RWPE2 (cell line): Measurements from ENCODE around the gene SLC19A1.

Source experiments
- ATAC-seq: fragments of 200-7000 bp; cut with Tn5 transposase; 3 replicates; pipeline ENCODE4 v1.9.1; 2021; ENCODE audit warnings: low read depth
- DNase-seq: peaks from one replicate; pipeline ENCODE4 v3.0.0-alpha.2; 2020; ENCODE audit warnings: low spot score
- H3K27ac ChIP-seq: fragments of 450-650 bp; 2 replicates; pipeline ENCODE4 v1.5.1; 2017; ENCODE audit warnings: mild to moderate bottlenecking; ENCODE audit not compliant: poor library complexity, severe bottlenecking
- H3K27me3 ChIP-seq: fragments of 250-450 bp; sonication (Bioruptor Pico); 2 replicates; pipeline ENCODE4 v1.5.1; 2021; ENCODE audit warnings: mild to moderate bottlenecking, moderate library complexity; ENCODE audit not compliant: insufficient read depth, poor library complexity, severe bottlenecking
- H3K36me3 ChIP-seq: fragments of 250-450 bp; sonication (Bioruptor Pico); 2 replicates; pipeline ENCODE4 v1.5.1; 2020; ENCODE audit warnings: low read depth, mild to moderate bottlenecking, moderate library complexity
- H3K4me1 ChIP-seq: fragments of 250-450 bp; sonication (Bioruptor Pico); 2 replicates; pipeline ENCODE4 v1.5.1; 2021; ENCODE audit warnings: mild to moderate bottlenecking, moderate library complexity; ENCODE audit not compliant: insufficient read depth, poor library complexity, severe bottlenecking
- H3K4me3 ChIP-seq: fragments of 250-450 bp; sonication (Bioruptor Pico); 2 replicates; pipeline ENCODE4 v1.5.1; 2021; ENCODE audit warnings: mild to moderate bottlenecking, moderate library complexity; ENCODE audit not compliant: severe bottlenecking
- H3K9me3 ChIP-seq: fragments of 250-450 bp; sonication (Bioruptor Pico); 2 replicates; pipeline ENCODE4 v1.5.1; 2021; ENCODE audit warnings: mild to moderate bottlenecking, moderate library complexity; ENCODE audit not compliant: severe bottlenecking
- TF ChIP-seq, protein P1 (sequence below): fragments of 450-650 bp; IDR thresholded peaks from one replicate; pipeline ENCODE4 v1.5.1; 2017; ENCODE audit warnings: mild to moderate bottlenecking, moderate library complexity; ENCODE audit not compliant: poor library complexity, severe bottlenecking

The SLC19A1 gene

DNA sequence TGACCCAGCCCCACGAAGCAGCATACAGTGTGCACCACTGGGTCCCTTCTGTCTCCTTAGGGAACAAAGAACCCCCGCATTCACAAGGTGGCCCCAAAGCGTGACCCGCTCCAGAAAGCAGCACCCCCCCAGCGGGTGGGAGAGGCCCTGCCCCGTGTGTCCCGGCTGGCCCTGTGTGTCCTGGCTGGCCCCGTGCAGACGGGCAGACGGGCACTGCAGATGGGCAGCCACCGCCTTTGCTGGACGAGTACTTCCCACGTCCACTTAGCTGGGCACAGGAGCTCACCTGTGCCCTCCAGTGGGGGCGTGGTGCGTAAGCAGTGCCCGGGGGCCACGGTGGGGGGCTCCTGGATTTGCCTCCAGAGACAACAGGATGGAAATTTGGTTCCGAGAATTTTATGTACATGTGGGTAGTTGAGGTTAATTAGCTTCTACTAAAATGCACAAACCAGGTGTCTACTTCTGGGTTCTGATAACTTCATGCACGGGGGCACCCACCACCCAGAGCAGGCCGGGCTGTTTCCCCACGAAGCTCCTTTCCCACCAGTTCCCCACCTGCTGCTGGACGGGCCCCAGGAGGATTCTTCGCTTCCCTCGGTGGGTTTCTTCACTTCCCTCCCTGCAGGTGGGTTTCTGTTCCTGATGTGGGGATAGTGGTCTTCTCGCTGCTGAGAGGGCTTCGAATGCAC lies 33.2 kb upstream of the SLC19A1 start:
- ATAC-seq: no peak

DNA sequence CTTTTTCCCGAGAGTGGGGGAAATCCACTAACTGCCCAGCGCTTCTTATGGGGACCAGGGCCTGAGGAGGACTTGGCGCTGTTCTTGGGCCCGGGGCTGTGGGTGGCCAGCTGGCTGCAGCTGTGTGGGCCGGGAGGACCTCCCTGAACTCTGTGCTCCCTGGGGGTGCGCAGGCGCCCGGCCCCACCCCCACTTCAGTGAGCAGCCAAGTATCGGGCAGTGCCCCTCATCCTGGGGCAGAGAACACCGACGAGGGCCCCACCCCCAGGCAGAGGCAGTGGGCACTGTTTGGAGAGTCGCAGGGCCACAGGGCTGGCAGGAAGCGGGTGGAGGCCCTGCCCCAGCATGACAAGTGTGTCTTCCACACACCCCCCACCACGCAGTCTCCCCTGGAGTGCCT lies 32.5 kb upstream of the SLC19A1 start:
- H3K27me3 ChIP-seq: no peaks in the 10 kb centered on the region
- H3K27ac ChIP-seq: no peak overlapping the region
- no peaks in the 10 kb centered on the region for H3K4me1 ChIP-seq
- ATAC-seq: no peak
- no peaks in the 10 kb centered on the region for H3K36me3 ChIP-seq
- H3K4me3 ChIP-seq: no peak overlapping the region
- H3K9me3 ChIP-seq: no peaks in the 10 kb centered on the region
- DNase-seq: no peak
- TF ChIP-seq, protein P1, sequence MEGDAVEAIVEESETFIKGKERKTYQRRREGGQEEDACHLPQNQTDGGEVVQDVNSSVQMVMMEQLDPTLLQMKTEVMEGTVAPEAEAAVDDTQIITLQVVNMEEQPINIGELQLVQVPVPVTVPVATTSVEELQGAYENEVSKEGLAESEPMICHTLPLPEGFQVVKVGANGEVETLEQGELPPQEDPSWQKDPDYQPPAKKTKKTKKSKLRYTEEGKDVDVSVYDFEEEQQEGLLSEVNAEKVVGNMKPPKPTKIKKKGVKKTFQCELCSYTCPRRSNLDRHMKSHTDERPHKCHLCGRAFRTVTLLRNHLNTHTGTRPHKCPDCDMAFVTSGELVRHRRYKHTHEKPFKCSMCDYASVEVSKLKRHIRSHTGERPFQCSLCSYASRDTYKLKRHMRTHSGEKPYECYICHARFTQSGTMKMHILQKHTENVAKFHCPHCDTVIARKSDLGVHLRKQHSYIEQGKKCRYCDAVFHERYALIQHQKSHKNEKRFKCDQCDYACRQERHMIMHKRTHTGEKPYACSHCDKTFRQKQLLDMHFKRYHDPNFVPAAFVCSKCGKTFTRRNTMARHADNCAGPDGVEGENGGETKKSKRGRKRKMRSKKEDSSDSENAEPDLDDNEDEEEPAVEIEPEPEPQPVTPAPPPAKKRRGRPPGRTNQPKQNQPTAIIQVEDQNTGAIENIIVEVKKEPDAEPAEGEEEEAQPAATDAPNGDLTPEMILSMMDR: no peak

More for the DNA sequence above, 33.2 kb upstream of the SLC19A1 start:
- Histone ChIP-seq H3K27ac (no peak overlapping the region), H3K9me3 (no peaks in the 10 kb centered on the region), H3K27me3 (no peaks in the 10 kb centered on the region), H3K4me3 (no peak overlapping the region), H3K36me3 (no peaks in the 10 kb centered on the region), H3K4me1 (no peaks in the 10 kb centered on the region)
- DNase-seq: no peak
- TF ChIP-seq, protein P1: no peak

DNA sequence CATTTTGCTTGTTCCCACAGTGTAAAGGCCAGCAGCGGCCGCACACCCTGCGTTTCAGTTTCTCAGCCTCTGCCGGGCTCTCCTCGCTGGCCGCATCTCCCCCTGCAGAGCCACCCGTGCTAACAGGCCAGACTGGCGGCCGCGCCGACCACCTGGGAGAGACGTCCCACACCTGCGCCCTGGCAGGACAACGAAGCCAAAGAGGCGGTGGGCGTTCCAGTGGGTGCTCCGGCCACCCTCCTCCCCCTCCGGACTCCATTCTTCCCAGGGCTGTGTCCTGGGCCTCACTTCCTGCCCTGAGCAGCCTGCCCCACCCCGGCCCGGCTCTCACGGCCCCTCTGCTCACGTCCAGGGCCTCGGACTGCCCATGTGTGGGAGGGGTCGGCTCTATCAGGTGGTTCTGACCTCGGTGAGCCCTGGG lies 31.9 kb upstream of the SLC19A1 start:
- TF ChIP-seq, protein P1: no peak
- Histone ChIP-seq H3K4me3 (no peak overlapping the region), H3K27me3 (no peaks in the 10 kb centered on the region), H3K27ac (no peak overlapping the region), H3K9me3 (no peaks in the 10 kb centered on the region), H3K36me3 (no peaks in the 10 kb centered on the region), H3K4me1 (no peaks in the 10 kb centered on the region)
- no peak for ATAC-seq
- no peak for DNase-seq

DNA sequence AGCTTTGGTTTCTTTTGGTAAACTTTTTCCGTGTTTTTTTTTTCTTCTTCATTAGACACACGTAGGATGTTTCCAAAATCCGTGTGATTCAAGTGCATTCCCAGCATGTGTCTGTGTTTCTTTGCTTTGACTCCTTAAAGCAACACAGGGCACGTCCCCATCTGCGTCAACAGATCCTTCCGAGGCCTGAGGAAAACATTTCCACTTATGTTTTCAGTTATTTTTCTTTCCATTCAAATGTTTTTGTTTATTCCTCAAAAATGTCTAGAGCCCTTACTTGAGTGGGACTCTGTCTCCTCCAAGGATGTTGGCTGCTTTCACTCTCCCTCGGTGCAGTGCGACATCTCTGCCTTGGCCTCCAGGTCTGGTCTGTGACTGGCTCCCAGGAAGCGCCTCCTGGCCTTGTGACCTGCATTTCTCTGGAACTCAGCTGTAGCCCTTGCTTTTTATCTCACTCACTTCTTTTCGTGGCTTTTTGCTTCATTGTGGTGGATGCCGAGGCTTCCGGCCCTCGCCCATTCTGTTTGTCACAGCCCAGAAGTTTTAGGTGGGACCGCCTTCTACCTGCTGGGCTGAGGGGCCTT lies 31.3 kb upstream of the SLC19A1 start:
- Histone ChIP-seq H3K4me3 (no peak overlapping the region), H3K27me3 (no peaks in the 10 kb centered on the region), H3K9me3 (no peaks in the 10 kb centered on the region), H3K36me3 (no peaks in the 10 kb centered on the region), H3K4me1 (no peaks in the 10 kb centered on the region), H3K27ac (no peak overlapping the region)
- TF ChIP-seq, protein P1: no peak
- ATAC-seq (no peak), DNase-seq (no peak)
